Keratinocyte (primary cell): ENCODE results near the gene OLFM2.

Experiments
- EZH2 ChIP-seq: IDR thresholded peaks from one replicate; pipeline ENCODE4 v1.6.1; 2012; ENCODE audit warnings: inconsistent platforms, mild to moderate bottlenecking, low read length, moderate library complexity
- TF ChIP-seq, protein P1 (sequence below), 3 experiments: IDR thresholded peaks in 1 of 3; conservative IDR thresholded peaks in 1 of 3; optimal IDR thresholded peaks in 1 of 3; 2 replicates in 2 of 3; 3 replicates in 1 of 3; pipeline versions ENCODE3 to v1.5.1; 2011; ENCODE audit warnings: low read length in 3 of 3, mild to moderate bottlenecking in 3 of 3, moderate library complexity in 2 of 3, control low read depth in 1 of 3, inconsistent platforms in 1 of 3; ENCODE audit not compliant: insufficient read depth in 2 of 3; ENCODE audit errors: extremely low read depth in 1 of 3

DNA sequence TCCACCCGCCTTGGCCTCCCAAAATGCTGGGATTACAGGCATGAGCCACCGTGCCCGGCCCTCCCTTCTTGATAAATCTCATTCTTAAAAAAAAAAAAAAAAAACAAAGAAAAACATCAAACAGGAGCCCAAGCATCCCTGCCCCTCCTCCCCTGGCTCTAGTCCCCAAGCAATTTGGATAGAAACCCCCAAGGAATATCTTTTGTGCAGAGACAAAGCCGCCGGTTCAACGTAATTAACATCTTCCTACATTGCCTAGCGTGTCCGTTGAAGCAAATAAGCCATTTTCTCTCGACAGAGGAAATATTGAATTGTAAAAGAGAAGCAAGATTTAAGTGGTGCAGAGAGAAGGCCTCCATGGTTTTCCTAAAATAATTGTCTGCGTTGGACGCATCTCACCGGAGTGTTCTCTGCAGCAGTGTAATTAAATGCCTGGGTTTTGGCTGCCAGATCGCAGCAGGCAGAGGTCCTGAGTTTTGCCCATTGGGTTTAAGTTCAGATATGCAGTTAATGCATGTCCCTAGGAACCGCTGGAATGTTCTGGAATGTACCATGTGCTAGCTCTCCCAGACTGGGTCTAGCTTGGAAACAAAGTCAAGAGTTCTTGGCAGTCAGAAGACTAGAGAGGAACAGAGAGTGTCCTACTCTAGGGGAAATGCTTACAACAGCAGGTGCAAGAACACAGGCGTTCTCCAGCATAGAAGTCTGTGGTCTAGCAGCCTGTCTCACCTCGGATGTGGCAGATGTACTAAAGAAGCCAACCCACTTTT lies 70.4 kb downstream of the OLFM2 start:
- TF ChIP-seq, protein P1, sequence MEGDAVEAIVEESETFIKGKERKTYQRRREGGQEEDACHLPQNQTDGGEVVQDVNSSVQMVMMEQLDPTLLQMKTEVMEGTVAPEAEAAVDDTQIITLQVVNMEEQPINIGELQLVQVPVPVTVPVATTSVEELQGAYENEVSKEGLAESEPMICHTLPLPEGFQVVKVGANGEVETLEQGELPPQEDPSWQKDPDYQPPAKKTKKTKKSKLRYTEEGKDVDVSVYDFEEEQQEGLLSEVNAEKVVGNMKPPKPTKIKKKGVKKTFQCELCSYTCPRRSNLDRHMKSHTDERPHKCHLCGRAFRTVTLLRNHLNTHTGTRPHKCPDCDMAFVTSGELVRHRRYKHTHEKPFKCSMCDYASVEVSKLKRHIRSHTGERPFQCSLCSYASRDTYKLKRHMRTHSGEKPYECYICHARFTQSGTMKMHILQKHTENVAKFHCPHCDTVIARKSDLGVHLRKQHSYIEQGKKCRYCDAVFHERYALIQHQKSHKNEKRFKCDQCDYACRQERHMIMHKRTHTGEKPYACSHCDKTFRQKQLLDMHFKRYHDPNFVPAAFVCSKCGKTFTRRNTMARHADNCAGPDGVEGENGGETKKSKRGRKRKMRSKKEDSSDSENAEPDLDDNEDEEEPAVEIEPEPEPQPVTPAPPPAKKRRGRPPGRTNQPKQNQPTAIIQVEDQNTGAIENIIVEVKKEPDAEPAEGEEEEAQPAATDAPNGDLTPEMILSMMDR (optimal IDR thresholded peaks at IDR 0.05 in 1 of 3, IDR thresholded peaks at IDR 0.05 in 1 of 3, conservative IDR thresholded peaks at IDR 0.05 in 1 of 3; ENCODE audit: extremely low read depth in 1 of 3, insufficient read depth in 2 of 3, low read length in 3 of 3): no peak
- TF ChIP-seq EZH2: no peak
